Heart left ventricle (tissue), 16 donors: ENCODE measurements around the gene LAMTOR2. TPM values are rescaled to one million over a fixed set of nuclear protein-coding genes. Genes with fewer than 3 reads are reported as not detected.

Source experiments
- ATAC-seq, 4 donors: fragments of 200-7000 bp; cut with Tn5 transposase; one replicate each; pipeline ENCODE4 v1.9.1; 2020 to 2022; ENCODE audit warnings: moderate library complexity in 4 of 4, mild to moderate bottlenecking in 3 of 4, moderate number of reproducible peaks in 1 of 4
- DNase-seq, 5 donors: peaks; one replicate each; pipeline ENCODE4 v3.0.0-alpha.2; 2020
- H3K27ac ChIP-seq, 12 donors: fragments of 200-600 bp; sonication (generic) in 4 of 12; one replicate each; pipeline versions ENCODE4 v1.5.0 to v1.8.0; 2016 to 2022; ENCODE audit warnings: mild to moderate bottlenecking in 2 of 12
- H3K27me3 ChIP-seq, 9 donors: fragments of 200-600 bp; sonication (generic) in 2 of 9; one replicate each; pipeline versions ENCODE4 v1.5.1 to v1.8.0; 2016 to 2022; ENCODE audit warnings: mild to moderate bottlenecking in 3 of 9
- H3K36me3 ChIP-seq, 9 donors: fragments of 200-600 bp; sonication (generic) in 2 of 9; one replicate each; pipeline versions ENCODE4 v1.5.0 to v1.8.0; 2018 to 2022; ENCODE audit warnings: mild to moderate bottlenecking in 2 of 9
- H3K4me1 ChIP-seq, 12 donors: fragments of 200-600 bp; sonication (generic) in 4 of 12; one replicate each; pipeline versions ENCODE4 v1.5.0 to v1.8.0; 2016 to 2022; ENCODE audit warnings: mild to moderate bottlenecking in 3 of 12
- H3K4me3 ChIP-seq, 12 donors: fragments of 200-600 bp; sonication (generic) in 4 of 12; one replicate each; pipeline versions ENCODE4 v1.5.0 to v1.8.0; 2017 to 2022; ENCODE audit warnings: mild to moderate bottlenecking in 9 of 12, moderate library complexity in 4 of 12
- H3K9me3 ChIP-seq, 12 donors: fragments of 200-600 bp; sonication (generic) in 4 of 12; one replicate each; pipeline versions ENCODE4 v1.5.0 to v1.8.0; 2016 to 2022; ENCODE audit warnings: mild to moderate bottlenecking in 1 of 12
- POLR2A ChIP-seq, 2 donors: fragments of 450-650 bp; IDR thresholded peaks; one replicate each; pipeline ENCODE4 v1.6.1; 2017; ENCODE audit warnings: antibody characterized with exemption in 2 of 2, mild to moderate bottlenecking in 2 of 2, moderate library complexity in 2 of 2
- WGBS, 4 donors: extraction: QIAGEN DNeasy Blood & Tissue Kit in 2 of 4; methylation state at CpG; one replicate each; pipeline versions ENCODE4 v1.1.5 to v1.1.7; 2013 to 2018; 5-methylcytosine and 5-hydroxymethylcytosine counted together
- intact Hi-C, 10 donors: fragments of 100-400 bp; cut with DNase I; formaldehyde crosslinking; loops; one replicate each; pipeline versions ENCODE4 v1.11.1 to v1.14.2; 2022
- polyA plus RNA-seq, 2 donors: library from polyadenylated mRNA; stranded (reverse); fragments of 200-250 nt; gene quantifications; one replicate each; pipeline ENCODE4 v1.2.3, GENCODE V29; 2013
- total RNA-seq, 9 donors: library from RNA; depleted of rRNA in 2 of 9; stranded (reverse); fragments of >200 nt in 2 of 9; fragmentation: NEBNext Ultra II Directional in 3 of 9; extraction: Animal tissue kit (Norgen Biotek cat#: 25700) in 3 of 9; gene quantifications; one replicate each; pipeline versions ENCODE4 v1.1.0 to v1.2.4, GENCODE V29; 2016 to 2023
- TF ChIP-seq, protein P1 (sequence below), 12 donors: fragments of 200-600 bp; sonication (generic) in 4 of 12; IDR thresholded peaks; one replicate each; pipeline versions ENCODE4 v1.5.0 to v1.8.0; 2018 to 2022; ENCODE audit warnings: antibody characterized with exemption in 12 of 12, mild to moderate bottlenecking in 5 of 12
- donor health status: ischemic (EF 13 %, LVEDD 7.1; RV severe dilation, severe dysfunction).
- donor health status: healthy with polysubstance abuse.
- donor health status: DM: no; HTN: yes; CAD: no.
- donor health status: DM: no; HTN: no; CAD: no.
- donor health status: ischemic (EF 25% LVEDD 6.9; RV normal size, moderate dysfunction).
- donor health status: ischemic (EF 25% LVEDD 5.7; RV mildly dilated, moderate dysfunction).
- donor health status: healthy.
- donor health status: DM: yes; HTN: yes; CAD: no.
- donor health status: ischemic (EF 35%, LVEDD 5.7; RV mildly dilated, moderate dysfunction).
- donor health status: nonischemic (EF 11% LVEDD 7.7; RV severe dilation, severe dysfunction).
- donor health status: DM: yes; HTN: yes; CAD: no.
- donor health status: PGD.
- donor health status: ischemic (EF 29% LVEDD 5.4; RV normal size, mild dysfunction).
- donor health status: nonischemic (EF 23%, LVEDD 6.1; RV moderate dilation, normal function).

LAMTOR2 gene
- total and polyA plus RNA-seq, 11 donors: 51.5 to 106 (median 63.1) TPM

DNA sequence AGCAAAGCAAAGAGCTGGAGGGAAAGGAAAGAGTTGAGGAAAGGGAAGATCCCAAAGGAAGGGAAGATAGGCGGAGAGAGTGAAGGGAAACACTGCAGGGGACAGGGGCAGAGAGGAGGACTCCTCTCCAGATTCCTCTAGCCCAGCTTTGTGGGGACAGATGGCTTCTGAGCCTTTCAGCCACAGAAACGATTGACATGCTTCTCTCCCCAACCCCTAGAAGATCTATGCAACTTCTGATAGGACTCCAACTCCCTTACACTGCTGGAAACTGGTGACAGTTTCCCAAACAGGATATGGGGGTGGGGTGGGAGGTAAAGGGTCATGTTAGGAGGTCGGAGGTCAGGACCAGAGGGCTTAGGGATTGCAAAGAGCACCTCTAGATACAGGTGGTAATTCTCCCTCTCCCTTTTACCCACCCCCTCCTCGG lies 21.2 kb downstream of the LAMTOR2 start:
- Histone ChIP-seq H3K27ac (no peak overlapping the region), H3K4me1 (peaks cover 0 to 19% (median 8%) of the 10 kb centered on the region in 12 donors), H3K4me3 (peak overlapping the region in 8 of 12 donors; percentile 53 to 66 (median 58)), H3K9me3 (no peaks in the 10 kb centered on the region), H3K36me3 (no peaks in the 10 kb centered on the region), H3K27me3 (no peaks in the 10 kb centered on the region)
- intact Hi-C loops: no loop called here
- TF ChIP-seq POLR2A (IDR thresholded peaks at IDR 0.05): no peak
- TF ChIP-seq, protein P1, sequence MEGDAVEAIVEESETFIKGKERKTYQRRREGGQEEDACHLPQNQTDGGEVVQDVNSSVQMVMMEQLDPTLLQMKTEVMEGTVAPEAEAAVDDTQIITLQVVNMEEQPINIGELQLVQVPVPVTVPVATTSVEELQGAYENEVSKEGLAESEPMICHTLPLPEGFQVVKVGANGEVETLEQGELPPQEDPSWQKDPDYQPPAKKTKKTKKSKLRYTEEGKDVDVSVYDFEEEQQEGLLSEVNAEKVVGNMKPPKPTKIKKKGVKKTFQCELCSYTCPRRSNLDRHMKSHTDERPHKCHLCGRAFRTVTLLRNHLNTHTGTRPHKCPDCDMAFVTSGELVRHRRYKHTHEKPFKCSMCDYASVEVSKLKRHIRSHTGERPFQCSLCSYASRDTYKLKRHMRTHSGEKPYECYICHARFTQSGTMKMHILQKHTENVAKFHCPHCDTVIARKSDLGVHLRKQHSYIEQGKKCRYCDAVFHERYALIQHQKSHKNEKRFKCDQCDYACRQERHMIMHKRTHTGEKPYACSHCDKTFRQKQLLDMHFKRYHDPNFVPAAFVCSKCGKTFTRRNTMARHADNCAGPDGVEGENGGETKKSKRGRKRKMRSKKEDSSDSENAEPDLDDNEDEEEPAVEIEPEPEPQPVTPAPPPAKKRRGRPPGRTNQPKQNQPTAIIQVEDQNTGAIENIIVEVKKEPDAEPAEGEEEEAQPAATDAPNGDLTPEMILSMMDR (IDR thresholded peaks at IDR 0.05): no peak
- ATAC-seq (no peak), DNase-seq (peak in 1 of 5 donors; percentile 2)
- WGBS, 4 donors: 49 to 60% (median 52%) methylated on average over 4 of the region's 4 CpGs

DNA sequence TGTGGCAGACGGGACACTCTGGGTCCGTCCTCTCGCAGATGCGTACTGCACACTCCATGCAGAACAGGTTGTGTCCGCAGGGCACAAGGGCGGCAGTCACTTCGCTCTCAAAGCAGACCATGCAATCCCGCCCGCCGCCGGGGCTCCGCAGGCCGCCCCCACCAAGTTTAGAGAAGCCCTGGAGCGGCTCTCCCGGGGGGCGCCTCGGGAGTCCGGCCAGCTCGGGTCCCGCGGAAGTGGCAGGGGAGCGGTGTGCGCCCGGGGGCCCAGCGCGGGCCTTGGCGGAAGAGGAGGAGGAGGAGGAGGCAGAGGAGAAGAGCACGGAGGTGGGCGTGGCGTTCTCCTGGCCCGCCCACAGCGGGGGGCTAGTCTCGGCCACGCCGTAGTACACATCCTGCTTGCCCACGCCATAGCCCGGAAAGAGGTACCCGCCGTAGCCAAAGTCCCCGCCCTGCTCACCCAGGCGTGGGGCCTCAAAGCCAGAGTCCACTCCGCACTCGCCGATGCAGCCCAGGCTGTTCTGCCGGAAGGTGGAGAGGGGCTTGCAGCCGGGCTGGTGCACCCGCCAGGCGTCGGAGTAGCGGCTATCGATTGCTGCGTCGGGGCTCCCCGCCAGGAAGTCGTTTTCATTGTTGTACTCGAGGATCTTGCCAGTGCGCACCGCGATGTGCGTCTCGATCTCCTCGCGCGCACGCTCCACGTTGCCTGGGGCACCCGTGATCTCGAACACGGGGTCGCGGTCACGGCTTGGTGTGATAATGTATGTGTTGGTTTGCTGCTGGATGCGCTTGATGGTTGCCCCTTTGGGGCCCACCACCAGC lies 22.2 kb downstream of the LAMTOR2 start:
- Histone ChIP-seq H3K4me1 (peaks cover 0 to 26% (median 8%) of the 10 kb centered on the region in 12 donors), H3K4me3 (peak overlapping the region; percentile 34 to 66 (median 56)), H3K27me3 (peaks cover 0 to 7% (median 0%) of the 10 kb centered on the region in 9 donors), H3K36me3 (no peaks in the 10 kb centered on the region), H3K27ac (peak overlapping the region in 10 of 12 donors; percentile 49 to 70 (median 62)), H3K9me3 (no peaks in the 10 kb centered on the region)
- DNase-seq (peak; percentile 61 to 79 (median 65)), ATAC-seq (peak; percentile 27 to 87 (median 69))
- intact Hi-C loops: no loop called here
- WGBS, 4 donors: 22 to 56% (median 44%) methylated on average over 29 to 73 of the region's 73 CpGs
- TF ChIP-seq, protein P1 (IDR thresholded peaks at IDR 0.05): no peak
- TF ChIP-seq POLR2A (IDR thresholded peaks at IDR 0.05): peak in 1 of 2 donors; percentile 44

DNA sequence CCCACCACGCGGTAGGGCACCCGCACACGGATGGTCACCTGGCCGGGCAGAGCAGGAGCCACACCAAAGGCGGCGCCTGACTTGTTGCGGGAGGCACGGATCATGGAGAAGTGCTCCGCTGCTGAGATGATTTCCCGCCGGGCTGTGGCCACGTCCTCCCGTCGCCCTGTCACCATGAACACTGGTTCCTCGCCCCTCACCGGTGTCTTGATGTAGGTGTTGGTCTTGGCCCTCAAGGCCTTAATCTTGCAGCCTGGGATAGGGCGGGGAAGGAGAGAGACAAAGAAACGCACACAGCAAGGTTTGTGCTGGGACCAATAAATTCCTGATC lies 22.8 kb downstream of the LAMTOR2 start:
- H3K36me3 ChIP-seq: no peaks in the 10 kb centered on the region
- peak overlapping the region in 8 of 12 donors; percentile 8 to 70 (median 61) for H3K27ac ChIP-seq
- H3K4me3 ChIP-seq: peak overlapping the region in 8 of 12 donors; percentile 53 to 66 (median 56)
- 90 to 93% (median 92%) methylated on average over 10 to 19 of the region's 19 CpGs for WGBS, 4 donors
- peaks cover 0 to 11% (median 0%) of the 10 kb centered on the region in 9 donors for H3K27me3 ChIP-seq
- TF ChIP-seq, protein P1 (IDR thresholded peaks at IDR 0.05): no peak
- no peak for TF ChIP-seq POLR2A (IDR thresholded peaks at IDR 0.05)
- ATAC-seq (no peak), DNase-seq (no peak)
- intact Hi-C loops: no loop called here
- H3K9me3 ChIP-seq: no peaks in the 10 kb centered on the region
- H3K4me1 ChIP-seq: peaks cover 0 to 32% (median 10%) of the 10 kb centered on the region in 12 donors

DNA sequence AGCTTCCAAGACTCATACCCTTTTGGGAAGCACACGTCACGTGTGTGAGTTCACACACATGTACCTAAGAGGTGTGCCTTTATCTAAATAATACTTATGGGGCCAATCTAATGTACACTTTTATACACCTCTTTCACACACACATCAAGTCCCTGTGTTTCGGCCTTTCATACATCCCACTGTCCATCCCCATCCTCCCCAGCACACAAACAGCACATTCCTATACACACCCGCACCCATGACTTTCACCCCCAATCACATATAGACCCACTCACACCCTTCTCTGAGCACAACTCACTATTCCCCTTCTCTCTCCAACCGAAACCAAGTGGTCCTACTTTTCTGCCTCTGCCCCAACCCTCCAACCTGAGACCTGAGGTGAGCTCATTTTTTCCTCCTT lies 24.1 kb downstream of the LAMTOR2 start:
- Histone ChIP-seq H3K27ac (no peak overlapping the region), H3K27me3 (peaks cover 0 to 11% (median 0%) of the 10 kb centered on the region in 9 donors), H3K36me3 (no peaks in the 10 kb centered on the region), H3K4me3 (no peak overlapping the region), H3K9me3 (no peaks in the 10 kb centered on the region), H3K4me1 (peaks cover 0 to 43% (median 13%) of the 10 kb centered on the region in 12 donors)
- DNase-seq (no peak), ATAC-seq (no peak)
- no peak for TF ChIP-seq POLR2A (IDR thresholded peaks at IDR 0.05)
- TF ChIP-seq, protein P1 (IDR thresholded peaks at IDR 0.05): no peak
- intact Hi-C loops: no loop called here
- WGBS, 4 donors: 91 to 95% (median 94%) methylated on average over 5 of the region's 5 CpGs
